OCI-LY7 (cell line): ENCODE measurements around the gene IVD. TPM values are rescaled to one million over a fixed set of nuclear protein-coding genes. Genes with fewer than 3 reads are reported as not detected.

Source experiments
- BruUV-seq: library from RNA; stranded (reverse); fragments of 400-500 nt; replicated peaks from 2 replicates; lab custom pipeline; 2021; lab: Mats Ljungman, UMichigan
- CTCF ChIA-PET: fragments of 300-600 bp; sonication (Branson Sonifier 250); formaldehyde crosslinking; loops from one replicate; lab custom pipeline; 2022; ENCODE audit warnings: antibody characterized with exemption; ENCODE audit not compliant: unreplicated experiment; lab: Charles Lee
- POLR2A ChIA-PET: fragments of 300-600 bp; sonication (Branson Sonifier 250); formaldehyde crosslinking; loops from one replicate; lab custom pipeline; 2022; ENCODE audit warnings: antibody characterized with exemption; lab: Charles Lee
- DNase-seq: peaks from one replicate; pipeline ENCODE4 v3.0.0-alpha.2; 2015; ENCODE audit warnings: low spot score
- H2AFZ ChIP-seq: fragments of 200-600 bp; sonication (generic), shearing (Covaris generic); 2 replicates; pipeline ENCODE4 v1.6.1; 2014; ENCODE audit warnings: mild to moderate bottlenecking, antibody characterized with exemption, low read length, moderate library complexity
- H3K27ac ChIP-seq: fragments of 200-600 bp; sonication (generic); 2 replicates; pipeline ENCODE4 v1.5.1; 2014; ENCODE audit warnings: mixed run types, low read depth, mild to moderate bottlenecking, moderate library complexity, low read length, inconsistent platforms; ENCODE audit not compliant: poor library complexity, severe bottlenecking
- H3K36me3 ChIP-seq: fragments of 200-600 bp; sonication (generic); 2 replicates; pipeline ENCODE4 v1.6.1; 2014; ENCODE audit warnings: mild to moderate bottlenecking, antibody characterized with exemption, low read length, moderate library complexity, mixed read lengths; ENCODE audit not compliant: insufficient read depth
- H3K4me1 ChIP-seq: fragments of 200-600 bp; sonication (generic); 2 replicates; pipeline ENCODE4 v1.5.1; 2014; ENCODE audit warnings: mild to moderate bottlenecking, low read length; ENCODE audit not compliant: insufficient read depth, poor library complexity, severe bottlenecking
- H3K4me2 ChIP-seq: fragments of 200-600 bp; sonication (generic); 2 replicates; pipeline ENCODE4 v1.6.1; 2014; ENCODE audit warnings: mild to moderate bottlenecking, low read length
- H3K4me3 ChIP-seq: fragments of 200-600 bp; sonication (generic); 2 replicates; pipeline ENCODE4 v1.5.1; 2014; ENCODE audit warnings: mild to moderate bottlenecking, low read depth, low read length; ENCODE audit not compliant: poor library complexity, severe bottlenecking
- H3K79me2 ChIP-seq: fragments of 200-600 bp; sonication (generic); 2 replicates; pipeline ENCODE4 v1.6.1; 2016; ENCODE audit warnings: low read depth, mild to moderate bottlenecking, low read length, moderate library complexity, mixed read lengths; ENCODE audit not compliant: insufficient read depth
- H3K9me2 ChIP-seq: fragments of 200-600 bp; sonication (generic); 2 replicates; pipeline ENCODE4 v1.6.1; 2016; ENCODE audit warnings: mild to moderate bottlenecking, low read length, mixed read lengths; ENCODE audit not compliant: insufficient read depth
- H3K9me3 ChIP-seq: fragments of 200-600 bp; sonication (generic); 2 replicates; pipeline ENCODE4 v1.6.1; 2014; ENCODE audit warnings: mild to moderate bottlenecking, mixed run types, low read length, mixed read lengths
- H4K20me1 ChIP-seq: fragments of 200-600 bp; sonication (generic); 2 replicates; pipeline ENCODE4 v1.6.1; 2014; ENCODE audit warnings: mild to moderate bottlenecking, antibody characterized with exemption, low read length, moderate library complexity, mixed read lengths; ENCODE audit not compliant: insufficient read depth
- CTCF ChIP-seq: fragments of 200-600 bp; sonication (generic); conservative IDR thresholded peaks from 2 replicates; pipeline ENCODE4 v1.5.1; 2014; ENCODE audit warnings: mild to moderate bottlenecking, antibody characterized with exemption, low read length, moderate library complexity, mixed read lengths
- EZH2phosphoT487 ChIP-seq: fragments of 200-600 bp; sonication (generic); IDR thresholded peaks from 2 replicates; pipeline ENCODE4 v1.6.1; 2018; ENCODE audit warnings: low read depth, borderline replicate concordance, mild to moderate bottlenecking, mixed run types, antibody characterized with exemption, low read length, moderate library complexity, mixed read lengths
- intact Hi-C: fragments of 100-400 bp; cut with micrococcal nuclease; formaldehyde crosslinking; loops from one replicate; pipeline ENCODE4 v1.10.0; 2022; ENCODE audit not compliant: unreplicated experiment
- total RNA-seq, 2 experiments: library from RNA; depleted of rRNA in 1 of 2; stranded (reverse); fragments of >200 nt in 1 of 2; shearing (Covaris generic) in 1 of 2; gene quantifications; 2 replicates each; pipeline ENCODE4 v1.2.3, GENCODE V29; 2014 to 2022

IVD gene
- total RNA-seq, 2 experiments from 2014 or later = 20.6 to 67.3 TPM

- no TSS peak for BruUV-seq
- CTCF ChIA-PET = interaction anchor here (0.6 kb wide), 1 partner anchor 1314 kb away, joined by 3 read pairs; no protein-coding TSS in a partner anchor
Measured at GRCh38 chr15:40459391-40460015, 53.9 kb downstream of the IVD start.

GRCh38 chr15:40460404-40460803 is 54.8 kb downstream of the IVD start:
- Histone ChIP-seq H3K4me1 (no peaks in the 10 kb centered on the region), H3K27ac (no peak overlapping the region), H3K4me3 (no peak overlapping the region), H3K9me2 (no peaks in the 10 kb centered on the region), H4K20me1 (no peaks in the 10 kb centered on the region), H3K9me3 (no peaks in the 10 kb centered on the region), H3K79me2 (no peaks in the 10 kb centered on the region), H3K36me3 (peaks cover 21% of the 10 kb centered on the region; the same call in 1 of the 2 replicates), H3K4me2 (no peak overlapping the region), H2AFZ (no peak overlapping the region)
- POLR2A ChIA-PET = interaction anchor here (0.6 kb wide), 1 partner anchor 27 kb away, joined by 3 read pairs; no protein-coding TSS in a partner anchor
- intact Hi-C loops = no loop called here
- CTCF ChIA-PET = no interaction called here
- DNase-seq = no peak
- no peak for TF ChIP-seq EZH2phosphoT487
- TF ChIP-seq CTCF = no peak
- BruUV-seq = no TSS peak

More at GRCh38 chr15:40459391-40460015, 53.9 kb downstream of the IVD start:
- no peak overlapping the region for H3K27ac ChIP-seq
- intact Hi-C loops = no loop called here
- H3K4me2 ChIP-seq = no peak overlapping the region
- H3K4me1 ChIP-seq = no peaks in the 10 kb centered on the region
- H2AFZ ChIP-seq = no peak overlapping the region
- no peak overlapping the region for H3K4me3 ChIP-seq
- no peak for DNase-seq
- H4K20me1 ChIP-seq = no peaks in the 10 kb centered on the region
- H3K9me2 ChIP-seq = no peaks in the 10 kb centered on the region
- no peaks in the 10 kb centered on the region for H3K9me3 ChIP-seq
- H3K79me2 ChIP-seq = no peaks in the 10 kb centered on the region
- POLR2A ChIA-PET = no interaction called here
- peaks cover 12% of the 10 kb centered on the region; the same call in 1 of the 2 replicates for H3K36me3 ChIP-seq
- TF ChIP-seq CTCF (no peak), EZH2phosphoT487 (no peak)

- BruUV-seq = no TSS peak
- H3K27ac ChIP-seq = no peak overlapping the region
- H3K4me3 ChIP-seq = no peak overlapping the region
- ChIA-PET POLR2A (no interaction called here), CTCF (no interaction called here)
- H3K4me2 ChIP-seq = no peak overlapping the region
- H3K36me3 ChIP-seq = peaks cover 36% of the 10 kb centered on the region; the same call in 1 of the 2 replicates
- H3K4me1 ChIP-seq = no peaks in the 10 kb centered on the region
- H4K20me1 ChIP-seq = no peaks in the 10 kb centered on the region
- H2AFZ ChIP-seq = no peak overlapping the region
- H3K9me3 ChIP-seq = no peaks in the 10 kb centered on the region
- no peaks in the 10 kb centered on the region for H3K79me2 ChIP-seq
- no peak for TF ChIP-seq CTCF
- no peak for TF ChIP-seq EZH2phosphoT487
- intact Hi-C loops = no loop called here
- no peaks in the 10 kb centered on the region for H3K9me2 ChIP-seq
- DNase-seq = no peak
Measured at GRCh38 chr15:40461958-40462357, 56.4 kb downstream of the IVD start.
